ENCODE results near the gene PPP2R3A. TPM values are rescaled to one million over a fixed set of nuclear protein-coding genes. Genes with fewer than 3 reads are reported as not detected.
A peak's percentile ranks its signal among the peaks of the same experiment; 100 is the strongest.

PPP2R3A gene
- total and polyA plus RNA-seq, 2 donors (not counting 3 experiments of a cell fraction or from before 2014, with no cell fraction given) = 3.3 to 14.6 TPM

DNA sequence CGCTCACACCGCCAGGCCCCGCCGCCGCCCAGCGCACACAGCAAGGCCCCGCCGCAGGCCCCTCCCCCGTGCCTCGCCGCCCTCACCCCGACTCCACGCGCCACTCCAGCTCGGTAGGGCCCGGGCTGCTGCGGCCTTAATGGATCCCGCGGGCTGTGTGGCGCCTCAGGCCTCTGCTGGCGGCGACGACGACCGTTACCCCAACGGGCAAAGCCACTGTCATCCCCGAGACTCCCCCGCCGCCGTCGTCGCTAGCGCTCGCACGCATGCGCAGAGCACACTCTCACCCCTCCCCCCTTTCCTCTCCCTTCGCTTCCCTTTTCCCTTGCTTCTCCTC, 230.5 kb downstream of the PPP2R3A start, which contains the start of gene MSL2:
Gene MSL2 (minus strand): TSS at position 272 of the 337 bp plus-strand sequence. CDS start 1,222 bp downstream, outside the sequence.
- Histone ChIP-seq H2AFZ (ENCODE audit: low read depth, low read length) (peak within 1 kb of the TSS; percentile 69), H3K79me2 (ENCODE audit: control insufficient read depth, insufficient read depth, low read length) (peaks cover 46% of the 10 kb centered on the region), H3K27ac (ENCODE audit: insufficient read depth, low read depth, low read length) (peak within 1 kb of the TSS; percentile 93), H3K4me1 (ENCODE audit: control insufficient read depth, extremely low read depth, insufficient read depth, low read length) (peaks cover 14% of the 10 kb centered on the region), H3K9me3 (replicated peaks; ENCODE audit: control insufficient read depth, insufficient read depth, low read length) (no peaks in the 10 kb centered on the region), H3K9me1 (replicated peaks; ENCODE audit: control insufficient read depth, extremely low read depth, insufficient read depth, low read length) (no peaks in the 10 kb centered on the region), H3K4me2 (ENCODE audit: insufficient read depth, low read length) (peak within 1 kb of the TSS; percentile 91), H3K27me3 (ENCODE audit: control insufficient read depth in 2 of 2, insufficient read depth in 2 of 2, low read length in 2 of 2) (no peaks in the 10 kb centered on the region), H3K9ac (replicated peaks; ENCODE audit: extremely low read depth, insufficient read depth, low read length) (peak within 1 kb of the TSS; percentile 92), H4K20me1 (replicated peaks; ENCODE audit: control insufficient read depth, extremely low read depth, insufficient read depth, low read length) (peaks cover 12% of the 10 kb centered on the region), H3K4me3 (replicated peaks in 1 of 3; ENCODE audit: insufficient read depth in 1 of 3, low read depth in 1 of 3, low read length in 3 of 3) (peak within 1 kb of the TSS; percentile 76 to 94 (median 86)), H3K36me3 (ENCODE audit: control insufficient read depth in 2 of 2, extremely low read depth in 1 of 2, insufficient read depth in 2 of 2, low read length in 2 of 2) (no peaks in the 10 kb centered on the region)
- DNase-seq (ENCODE audit: low read depth, low spot score) (no peak), FAIRE-seq (no peak)
- TF ChIP-seq MYC (IDR thresholded peaks at IDR 0.05; ENCODE audit: low read depth, low read length) (no peak), POLR2AphosphoS5 (IDR thresholded peaks at IDR 0.05; ENCODE audit: insufficient read depth, low read depth, low read length) (peak; percentile 12), POLR2A (IDR thresholded peaks at IDR 0.05; ENCODE audit: low read depth, low read length) (peak; percentile 79)
- TF ChIP-seq, protein P1, sequence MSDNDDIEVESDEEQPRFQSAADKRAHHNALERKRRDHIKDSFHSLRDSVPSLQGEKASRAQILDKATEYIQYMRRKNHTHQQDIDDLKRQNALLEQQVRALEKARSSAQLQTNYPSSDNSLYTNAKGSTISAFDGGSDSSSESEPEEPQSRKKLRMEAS (IDR thresholded peaks at IDR 0.05; ENCODE audit: insufficient read depth, insufficient read length) = no peak
- dilution Hi-C loops (cut with MboI; ENCODE audit: extremely low pct_ligation_motif_present, low sequenced_read_pairs) = no loop called here
- ChIA-PET POLR2A (interaction anchor here (0.6 to 1.7 kb wide), 7 partner anchors 27 to 579 kb away, joined by 3 to 11 read pairs (median 4); partner anchors contain the start of gene STAG1), CTCF (interaction anchor here (0.6 to 3.6 kb wide), 7 partner anchors 9 to 818 kb away, joined by 3 to 36 read pairs (median 4); partner anchors contain the start of gene STAG1)
- no TSS peak for BruUV-seq (replicated peaks)
- intact Hi-C loops (cut with micrococcal nuclease) = loop anchor here (1.0 to 10.0 kb wide), 7 partner anchors 54 to 819 kb away; partner anchors contain the start of genes PCCB and STAG1

DNA sequence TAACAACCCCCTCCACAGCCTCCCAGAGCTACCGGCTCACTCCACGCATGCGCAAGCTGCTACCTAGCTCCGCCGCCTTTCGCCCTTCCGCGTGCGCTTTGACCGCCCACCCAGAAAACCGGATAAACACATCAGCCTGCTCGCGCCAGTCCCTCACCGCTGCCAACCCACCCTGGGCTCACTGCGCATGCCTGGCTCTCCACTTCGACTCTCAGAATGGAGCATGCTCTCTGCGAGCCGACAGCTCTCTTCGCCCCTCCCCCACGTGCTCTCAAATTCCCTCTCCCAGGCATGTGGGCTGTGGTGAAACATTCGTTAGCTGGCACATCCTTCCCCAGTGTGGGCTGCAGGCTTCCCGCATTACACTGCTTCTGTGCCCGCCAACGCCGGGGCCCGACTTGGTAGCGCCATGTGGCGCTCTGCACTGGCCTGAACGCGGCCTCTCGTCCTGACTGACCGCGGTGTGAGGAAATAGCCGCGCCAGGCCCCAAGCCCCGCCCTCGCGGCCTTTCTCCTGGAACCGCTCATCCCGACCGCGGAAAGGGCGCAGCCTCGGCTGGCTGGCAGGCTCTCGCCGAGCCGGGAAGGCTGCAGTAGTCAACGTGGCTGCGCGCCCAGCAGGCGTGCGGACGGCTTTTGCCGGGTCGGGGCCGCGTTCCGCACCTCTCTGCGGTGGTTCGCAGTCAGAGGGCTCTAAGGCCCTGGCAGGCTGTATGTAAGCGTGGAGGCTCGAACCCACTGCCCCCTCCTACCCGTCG, 231.1 kb downstream of the PPP2R3A start:
- POLR2A ChIA-PET = interaction anchor here (0.6 to 1.7 kb wide), 7 partner anchors 28 to 578 kb away, joined by 3 to 11 read pairs (median 4); partner anchors contain the start of gene STAG1
- Histone ChIP-seq H3K4me1 (ENCODE audit: control insufficient read depth, extremely low read depth, insufficient read depth, low read length) (peaks cover 14% of the 10 kb centered on the region), H3K27me3 (ENCODE audit: control insufficient read depth in 2 of 2, insufficient read depth in 2 of 2, low read length in 2 of 2) (no peaks in the 10 kb centered on the region), H3K36me3 (ENCODE audit: control insufficient read depth in 2 of 2, extremely low read depth in 1 of 2, insufficient read depth in 2 of 2, low read length in 2 of 2) (no peaks in the 10 kb centered on the region), H3K79me2 (ENCODE audit: control insufficient read depth, insufficient read depth, low read length) (peaks cover 41% of the 10 kb centered on the region), H3K4me2 (ENCODE audit: insufficient read depth, low read length) (peak overlapping the region; percentile 91), H3K9me1 (replicated peaks; ENCODE audit: control insufficient read depth, extremely low read depth, insufficient read depth, low read length) (no peaks in the 10 kb centered on the region), H3K9me3 (replicated peaks; ENCODE audit: control insufficient read depth, insufficient read depth, low read length) (no peaks in the 10 kb centered on the region), H4K20me1 (replicated peaks; ENCODE audit: control insufficient read depth, extremely low read depth, insufficient read depth, low read length) (peaks cover 12% of the 10 kb centered on the region), H2AFZ (ENCODE audit: low read depth, low read length) (peak overlapping the region; percentile 69), H3K4me3 (replicated peaks in 1 of 3; ENCODE audit: insufficient read depth in 1 of 3, low read depth in 1 of 3, low read length in 3 of 3) (peak overlapping the region; percentile 36 to 76 (median 48)), H3K9ac (replicated peaks; ENCODE audit: extremely low read depth, insufficient read depth, low read length) (peak overlapping the region; percentile 92), H3K27ac (ENCODE audit: insufficient read depth, low read depth, low read length) (peak overlapping the region; percentile 93)
- intact Hi-C loops (cut with micrococcal nuclease) (loop anchor here (1.0 to 10.0 kb wide), 7 partner anchors 54 to 818 kb away; partner anchors contain the start of genes PCCB and STAG1), dilution Hi-C loops (cut with MboI; ENCODE audit: extremely low pct_ligation_motif_present, low sequenced_read_pairs) (no loop called here)
- TF ChIP-seq FOS (IDR thresholded peaks at IDR 0.05; ENCODE audit: borderline replicate concordance, insufficient read depth, low read length) (peak; percentile 15), JUN (IDR thresholded peaks at IDR 0.05; ENCODE audit: borderline replicate concordance, insufficient read depth, insufficient read length, low read depth) (no peak), MYC (IDR thresholded peaks at IDR 0.05; ENCODE audit: low read depth, low read length) (peak; percentile 74), POLR2A (IDR thresholded peaks at IDR 0.05; ENCODE audit: low read depth, low read length) (peak; percentile 79), EZH2 (IDR thresholded peaks at IDR 0.05; ENCODE audit: borderline replicate concordance, low read depth, low read length, severe bottlenecking) (no peak), GATA2 (IDR thresholded peaks at IDR 0.05; ENCODE audit: insufficient read depth, insufficient read length, low read depth, low read length) (no peak), POLR2AphosphoS5 (IDR thresholded peaks at IDR 0.05; ENCODE audit: insufficient read depth, low read depth, low read length) (peak; percentile 83)
- TF ChIP-seq, protein P2, sequence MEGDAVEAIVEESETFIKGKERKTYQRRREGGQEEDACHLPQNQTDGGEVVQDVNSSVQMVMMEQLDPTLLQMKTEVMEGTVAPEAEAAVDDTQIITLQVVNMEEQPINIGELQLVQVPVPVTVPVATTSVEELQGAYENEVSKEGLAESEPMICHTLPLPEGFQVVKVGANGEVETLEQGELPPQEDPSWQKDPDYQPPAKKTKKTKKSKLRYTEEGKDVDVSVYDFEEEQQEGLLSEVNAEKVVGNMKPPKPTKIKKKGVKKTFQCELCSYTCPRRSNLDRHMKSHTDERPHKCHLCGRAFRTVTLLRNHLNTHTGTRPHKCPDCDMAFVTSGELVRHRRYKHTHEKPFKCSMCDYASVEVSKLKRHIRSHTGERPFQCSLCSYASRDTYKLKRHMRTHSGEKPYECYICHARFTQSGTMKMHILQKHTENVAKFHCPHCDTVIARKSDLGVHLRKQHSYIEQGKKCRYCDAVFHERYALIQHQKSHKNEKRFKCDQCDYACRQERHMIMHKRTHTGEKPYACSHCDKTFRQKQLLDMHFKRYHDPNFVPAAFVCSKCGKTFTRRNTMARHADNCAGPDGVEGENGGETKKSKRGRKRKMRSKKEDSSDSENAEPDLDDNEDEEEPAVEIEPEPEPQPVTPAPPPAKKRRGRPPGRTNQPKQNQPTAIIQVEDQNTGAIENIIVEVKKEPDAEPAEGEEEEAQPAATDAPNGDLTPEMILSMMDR (IDR thresholded peaks at IDR 0.05; ENCODE audit: extremely low read depth in 1 of 2, insufficient read depth in 1 of 2, low read depth in 1 of 2, low read length in 2 of 2) = no peak
- TF ChIP-seq, protein P1 (IDR thresholded peaks at IDR 0.05; ENCODE audit: insufficient read depth, insufficient read length) = peak; percentile 92
- TSS peak; percentile 47 for BruUV-seq (replicated peaks)
- CTCF ChIA-PET = interaction anchor here (0.6 to 3.6 kb wide), 8 partner anchors 9 to 817 kb away, joined by 3 to 36 read pairs (median 4); partner anchors contain the start of gene STAG1
- DNase-seq (ENCODE audit: low read depth, low spot score) (peak; percentile 100), FAIRE-seq (peak; percentile 89)

All from endothelial cell of umbilical vein (primary cell).